K562 (cell line): ENCODE data around the gene HAPLN3. TPM values are rescaled to one million over a fixed set of nuclear protein-coding genes. Genes with fewer than 3 reads are reported as not detected.

Experiments used
- BACH1 ChIP-seq: fragments of 200-800 bp; sonication (Bioruptor generic); IDR thresholded peaks from 2 replicates; pipeline ENCODE4 v1.6.1; 2016; ENCODE audit warnings: missing genetic modification characterization, missing compliant biosample characterization
- polyA plus RNA-seq, 8 experiments: library from polyadenylated mRNA; depleted of rRNA in 4 of 8; stranded (reverse) in 5 of 8; unstranded in 3 of 8; fragments of >200 nt; fragmentation: Nextera tagmentation in 2 of 8; fragmentation: Illumina TruSeq in 1 of 8; extraction: Ambion mirVana in 2 of 8; extraction: Trizol in 1 of 8; gene quantifications; 2 replicates each; pipeline versions ENCODE4 v1.2.1 to v1.2.3, GENCODE V29; 2011 to 2014; ENCODE audit warnings: inconsistent platforms in 1 of 8, missing spikeins in 1 of 8
- total RNA-seq, 7 experiments: library from RNA; depleted of rRNA in 6 of 7; stranded (reverse); fragments of >200 nt in 6 of 7; fragmentation: Illumina TruSeq in 2 of 7; extraction: Trizol in 2 of 7; gene quantifications; 2 replicates each; pipeline versions ENCODE4 v1.2.1 to v1.2.3, GENCODE V29; 2011 to 2021; ENCODE audit warnings: low replicate concordance in 1 of 7
- TF ChIP-seq, protein P1 (sequence below): sonication (generic); formaldehyde crosslinking; IDR thresholded peaks from 2 replicates; pipeline ENCODE4 v1.8.1; 2023; ENCODE audit warnings: missing genetic modification reagents, mild to moderate bottlenecking, borderline replicate concordance
- TF ChIP-seq, protein P2 (sequence below), 2 experiments: IDR thresholded peaks; 2 replicates each; pipeline ENCODE4 v1.6.1; 2011; ENCODE audit warnings: borderline replicate concordance in 1 of 2, control low read depth in 1 of 2, low read depth in 1 of 2, low read length in 1 of 2, mild to moderate bottlenecking in 1 of 2, mixed read lengths in 1 of 2, moderate library complexity in 1 of 2; ENCODE audit not compliant: insufficient read depth in 1 of 2, insufficient read length in 1 of 2, poor library complexity in 1 of 2, severe bottlenecking in 1 of 2; ENCODE audit errors: extremely low read depth in 1 of 2
- TF ChIP-seq, protein P3 (sequence below): fragments of 250-450 bp; sonication (Bioruptor Pico); IDR thresholded peaks from 2 replicates; pipeline ENCODE4 v1.8.0; 2021; ENCODE audit warnings: mild to moderate bottlenecking, moderate library complexity

The HAPLN3 gene
- total and polyA plus RNA-seq, 9 of the 15 experiments (the other 6 are each of a cell fraction or from before 2014, with no cell fraction given): 0.04 to 2.4 (median 0.65) TPM

DNA sequence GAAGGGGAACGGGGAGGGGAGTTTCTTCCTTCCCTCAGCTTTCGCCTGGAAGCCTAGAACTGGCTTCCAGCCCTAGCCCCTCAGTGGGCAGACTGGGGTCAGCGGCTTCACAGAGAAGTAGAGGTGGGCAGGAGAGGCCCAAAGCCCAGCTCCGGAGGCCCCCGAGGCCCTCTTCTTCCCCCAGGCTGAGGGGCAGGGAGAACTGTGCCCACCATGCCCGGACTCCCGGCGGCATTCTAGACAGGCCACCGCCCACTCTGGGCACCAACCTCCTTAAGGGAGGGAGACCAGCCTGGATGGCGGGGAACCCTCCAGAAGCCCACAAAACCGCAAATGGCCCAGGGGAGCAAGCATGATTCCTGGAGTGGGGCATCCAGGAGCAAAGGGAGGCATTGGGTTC, 17.9 kb downstream of the HAPLN3 start (continued):
- TF ChIP-seq, protein P1, sequence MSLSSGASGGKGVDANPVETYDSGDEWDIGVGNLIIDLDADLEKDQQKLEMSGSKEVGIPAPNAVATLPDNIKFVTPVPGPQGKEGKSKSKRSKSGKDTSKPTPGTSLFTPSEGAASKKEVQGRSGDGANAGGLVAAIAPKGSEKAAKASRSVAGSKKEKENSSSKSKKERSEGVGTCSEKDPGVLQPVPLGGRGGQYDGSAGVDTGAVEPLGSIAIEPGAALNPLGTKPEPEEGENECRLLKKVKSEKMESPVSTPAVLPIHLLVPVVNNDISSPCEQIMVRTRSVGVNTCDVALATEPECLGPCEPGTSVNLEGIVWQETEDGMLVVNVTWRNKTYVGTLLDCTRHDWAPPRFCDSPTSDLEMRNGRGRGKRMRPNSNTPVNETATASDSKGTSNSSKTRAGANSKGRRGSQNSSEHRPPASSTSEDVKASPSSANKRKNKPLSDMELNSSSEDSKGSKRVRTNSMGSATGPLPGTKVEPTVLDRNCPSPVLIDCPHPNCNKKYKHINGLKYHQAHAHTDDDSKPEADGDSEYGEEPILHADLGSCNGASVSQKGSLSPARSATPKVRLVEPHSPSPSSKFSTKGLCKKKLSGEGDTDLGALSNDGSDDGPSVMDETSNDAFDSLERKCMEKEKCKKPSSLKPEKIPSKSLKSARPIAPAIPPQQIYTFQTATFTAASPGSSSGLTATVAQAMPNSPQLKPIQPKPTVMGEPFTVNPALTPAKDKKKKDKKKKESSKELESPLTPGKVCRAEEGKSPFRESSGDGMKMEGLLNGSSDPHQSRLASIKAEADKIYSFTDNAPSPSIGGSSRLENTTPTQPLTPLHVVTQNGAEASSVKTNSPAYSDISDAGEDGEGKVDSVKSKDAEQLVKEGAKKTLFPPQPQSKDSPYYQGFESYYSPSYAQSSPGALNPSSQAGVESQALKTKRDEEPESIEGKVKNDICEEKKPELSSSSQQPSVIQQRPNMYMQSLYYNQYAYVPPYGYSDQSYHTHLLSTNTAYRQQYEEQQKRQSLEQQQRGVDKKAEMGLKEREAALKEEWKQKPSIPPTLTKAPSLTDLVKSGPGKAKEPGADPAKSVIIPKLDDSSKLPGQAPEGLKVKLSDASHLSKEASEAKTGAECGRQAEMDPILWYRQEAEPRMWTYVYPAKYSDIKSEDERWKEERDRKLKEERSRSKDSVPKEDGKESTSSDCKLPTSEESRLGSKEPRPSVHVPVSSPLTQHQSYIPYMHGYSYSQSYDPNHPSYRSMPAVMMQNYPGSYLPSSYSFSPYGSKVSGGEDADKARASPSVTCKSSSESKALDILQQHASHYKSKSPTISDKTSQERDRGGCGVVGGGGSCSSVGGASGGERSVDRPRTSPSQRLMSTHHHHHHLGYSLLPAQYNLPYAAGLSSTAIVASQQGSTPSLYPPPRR (CRISPR knock-in tag): no peak
- TF ChIP-seq, protein P2, sequence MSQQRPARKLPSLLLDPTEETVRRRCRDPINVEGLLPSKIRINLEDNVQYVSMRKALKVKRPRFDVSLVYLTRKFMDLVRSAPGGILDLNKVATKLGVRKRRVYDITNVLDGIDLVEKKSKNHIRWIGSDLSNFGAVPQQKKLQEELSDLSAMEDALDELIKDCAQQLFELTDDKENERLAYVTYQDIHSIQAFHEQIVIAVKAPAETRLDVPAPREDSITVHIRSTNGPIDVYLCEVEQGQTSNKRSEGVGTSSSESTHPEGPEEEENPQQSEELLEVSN (IDR thresholded peaks at IDR 0.05; ENCODE audit: borderline replicate concordance in 1 of 2, extremely low read depth in 1 of 2, insufficient read depth in 1 of 2, insufficient read length in 1 of 2, low read depth in 1 of 2, low read length in 1 of 2, poor library complexity in 1 of 2, severe bottlenecking in 1 of 2): no peak
- TF ChIP-seq, protein P3, sequence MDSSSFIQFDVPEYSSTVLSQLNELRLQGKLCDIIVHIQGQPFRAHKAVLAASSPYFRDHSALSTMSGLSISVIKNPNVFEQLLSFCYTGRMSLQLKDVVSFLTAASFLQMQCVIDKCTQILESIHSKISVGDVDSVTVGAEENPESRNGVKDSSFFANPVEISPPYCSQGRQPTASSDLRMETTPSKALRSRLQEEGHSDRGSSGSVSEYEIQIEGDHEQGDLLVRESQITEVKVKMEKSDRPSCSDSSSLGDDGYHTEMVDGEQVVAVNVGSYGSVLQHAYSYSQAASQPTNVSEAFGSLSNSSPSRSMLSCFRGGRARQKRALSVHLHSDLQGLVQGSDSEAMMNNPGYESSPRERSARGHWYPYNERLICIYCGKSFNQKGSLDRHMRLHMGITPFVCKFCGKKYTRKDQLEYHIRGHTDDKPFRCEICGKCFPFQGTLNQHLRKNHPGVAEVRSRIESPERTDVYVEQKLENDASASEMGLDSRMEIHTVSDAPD (CRISPR knock-in tag): no peak
- no peak for TF ChIP-seq BACH1 (tag)
